Forelimb muscle (tissue), 1 donor: Measurements from ENCODE around the gene GGA3. TPM values are rescaled to one million over a fixed set of nuclear protein-coding genes. Genes with fewer than 3 reads are reported as not detected.
"Not testable (repeated sequence)": the region's sequence is repeated elsewhere in the genome, so short reads cannot be mapped to it uniquely, and the experiment has no call there.

Source experiments
- DNase-seq: peaks from one replicate; pipeline ENCODE4 v3.0.0-alpha.2; 2013; ENCODE audit warnings: low read depth
- polyA plus RNA-seq: library from polyadenylated mRNA; unstranded; fragments of 120-200 nt; gene quantifications from one replicate; pipeline ENCODE4 v1.2.1, GENCODE V29; 2013; ENCODE audit not compliant: insufficient read length

GGA3 gene
- polyA plus RNA-seq, 1 donor, result 29.9 TPM

GRCh38 chr17:75271955-75272847, 10.8 kb upstream of the GGA3 start:
- DNase-seq, result no peak

GRCh38 chr17:75271233-75271954, 10.0 kb upstream of the GGA3 start:
- DNase-seq, result no peak

GRCh38 chr17:75270966-75271232, 9.5 kb upstream of the GGA3 start, which contains the start of gene MIF4GD:
MIF4GD (minus strand) TSS chr17:75271231; CDS start chr17:75270195, 1,036 bp downstream.
- DNase-seq, result no peak

GRCh38 chr17:75270218-75270965, 9.0 kb upstream of the GGA3 start:
- DNase-seq, result no peak

- no peak for DNase-seq
These were observed 8.4 kb upstream of the GGA3 start for GRCh38 chr17:75269844-75270217.

GRCh38 chr17:75267411-75268232, 6.2 kb upstream of the GGA3 start:
- no peak for DNase-seq

GRCh38 chr17:75267153-75267410, 5.7 kb upstream of the GGA3 start:
- no peak for DNase-seq

- DNase-seq, result no peak
These were observed 5.1 kb upstream of the GGA3 start for GRCh38 chr17:75266316-75267152.

GRCh38 chr17:75265614-75266315, 4.4 kb upstream of the GGA3 start:
- DNase-seq, result no peak

GRCh38 chr17:75263055-75263454, 1.6 kb upstream of the GGA3 start:
- DNase-seq, result no peak

GRCh38 chr17:75262112-75262606, 753 bp upstream of the GGA3 start:
- DNase-seq, result no peak

- DNase-seq, result no peak
These were observed 618 bp downstream of the GGA3 start for GRCh38 chr17:75260641-75261335.

- not testable (repeated sequence) for DNase-seq
These were observed 4.2 kb downstream of the GGA3 start for GRCh38 chr17:75257228-75257627.

- DNase-seq, result not testable (repeated sequence)
These were observed 5.3 kb downstream of the GGA3 start for GRCh38 chr17:75255954-75256698.

GRCh38 chr17:75252039-75252816, 9.2 kb downstream of the GGA3 start:
- DNase-seq, result no peak

GRCh38 chr17:75250009-75250471, 11.4 kb downstream of the GGA3 start:
- no peak for DNase-seq

GRCh38 chr17:75249564-75249963, 11.8 kb downstream of the GGA3 start:
- no peak for DNase-seq

- no peak for DNase-seq
These were observed 15.0 kb downstream of the GGA3 start for GRCh38 chr17:75246404-75246803.
